OCI-LY7 (cell line): Measurements from ENCODE around the gene MTM1.
A peak's percentile ranks its signal among the peaks of the same experiment; 100 is the strongest.

Experiments
- EZH2phosphoT487 ChIP-seq: fragments of 200-600 bp; sonication (generic); IDR thresholded peaks from 2 replicates; pipeline ENCODE4 v1.6.1; 2018; ENCODE audit warnings: low read depth, borderline replicate concordance, mild to moderate bottlenecking, mixed run types, antibody characterized with exemption, low read length, moderate library complexity, mixed read lengths
- TF ChIP-seq, protein P1 (sequence below): fragments of 200-600 bp; sonication (generic); conservative IDR thresholded peaks from 2 replicates; pipeline ENCODE4 v1.5.1; 2014; ENCODE audit warnings: mild to moderate bottlenecking, antibody characterized with exemption, low read length, moderate library complexity, mixed read lengths

DNA sequence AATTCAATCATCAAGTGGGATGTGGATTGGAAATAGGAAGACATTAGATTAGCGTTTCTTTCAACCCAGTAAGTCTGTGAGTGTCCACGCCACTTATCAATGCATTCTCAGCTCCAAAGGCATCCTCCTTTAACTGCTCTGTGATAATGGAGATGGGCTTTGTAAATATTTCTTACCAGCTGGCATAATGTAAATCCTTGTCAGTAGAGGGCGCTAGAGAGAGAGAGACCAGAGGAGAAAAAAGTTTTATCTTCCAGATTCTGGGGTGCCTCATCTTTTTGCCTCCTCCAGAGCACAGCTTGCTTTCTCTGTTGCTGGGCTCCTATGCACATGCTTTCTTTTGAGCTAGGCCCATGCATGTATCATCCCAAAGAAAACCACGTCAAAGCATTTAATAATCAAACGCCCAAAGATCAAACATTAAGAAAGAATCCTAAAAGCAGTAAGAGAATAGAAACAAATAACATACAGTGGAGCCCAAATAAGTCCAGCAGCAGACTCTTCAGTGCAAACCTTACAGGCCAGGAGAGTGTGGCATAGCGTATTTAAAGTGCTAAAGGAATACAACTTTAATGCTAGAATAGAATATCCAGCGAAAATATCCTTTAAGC lies 115.2 kb downstream of the MTM1 start:
- TF ChIP-seq, protein P1, sequence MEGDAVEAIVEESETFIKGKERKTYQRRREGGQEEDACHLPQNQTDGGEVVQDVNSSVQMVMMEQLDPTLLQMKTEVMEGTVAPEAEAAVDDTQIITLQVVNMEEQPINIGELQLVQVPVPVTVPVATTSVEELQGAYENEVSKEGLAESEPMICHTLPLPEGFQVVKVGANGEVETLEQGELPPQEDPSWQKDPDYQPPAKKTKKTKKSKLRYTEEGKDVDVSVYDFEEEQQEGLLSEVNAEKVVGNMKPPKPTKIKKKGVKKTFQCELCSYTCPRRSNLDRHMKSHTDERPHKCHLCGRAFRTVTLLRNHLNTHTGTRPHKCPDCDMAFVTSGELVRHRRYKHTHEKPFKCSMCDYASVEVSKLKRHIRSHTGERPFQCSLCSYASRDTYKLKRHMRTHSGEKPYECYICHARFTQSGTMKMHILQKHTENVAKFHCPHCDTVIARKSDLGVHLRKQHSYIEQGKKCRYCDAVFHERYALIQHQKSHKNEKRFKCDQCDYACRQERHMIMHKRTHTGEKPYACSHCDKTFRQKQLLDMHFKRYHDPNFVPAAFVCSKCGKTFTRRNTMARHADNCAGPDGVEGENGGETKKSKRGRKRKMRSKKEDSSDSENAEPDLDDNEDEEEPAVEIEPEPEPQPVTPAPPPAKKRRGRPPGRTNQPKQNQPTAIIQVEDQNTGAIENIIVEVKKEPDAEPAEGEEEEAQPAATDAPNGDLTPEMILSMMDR, result peak; percentile 77
- no peak for TF ChIP-seq EZH2phosphoT487
